Peyer's patch (tissue), 4 donors: ENCODE data around the gene CDKAL1.

Experiments used
- CTCF ChIP-seq, 6 experiments: fragments of 450-650 bp in 4 of 6; fragments of 200-600 bp in 2 of 6; sonication (generic) in 1 of 6; IDR thresholded peaks; one replicate each; pipeline ENCODE4 v1.5.1; 2017 to 2019; ENCODE audit warnings: antibody characterized with exemption in 6 of 6, mild to moderate bottlenecking in 3 of 6, moderate library complexity in 1 of 6
- POLR2A ChIP-seq, 2 donors: fragments of 450-650 bp; IDR thresholded peaks; one replicate each; pipeline ENCODE4 v1.5.1; 2017; ENCODE audit warnings: antibody characterized with exemption in 2 of 2, mild to moderate bottlenecking in 2 of 2, moderate library complexity in 2 of 2

GRCh38 chr6:21180800-21181337, 646.6 kb downstream of the CDKAL1 start:
- TF ChIP-seq CTCF (IDR thresholded peaks at IDR 0.05) (no peak), POLR2A (IDR thresholded peaks at IDR 0.05) (no peak)
